Limb (tissue), 2 donors: ENCODE data around the gene EZH1.

Experiments used
- DNase-seq, 2 donors: peaks; one replicate each; pipeline ENCODE4 v3.0.0-alpha.2; 2016; ENCODE audit errors: extremely low spot score in 2 of 2

The EZH1 gene

DNA sequence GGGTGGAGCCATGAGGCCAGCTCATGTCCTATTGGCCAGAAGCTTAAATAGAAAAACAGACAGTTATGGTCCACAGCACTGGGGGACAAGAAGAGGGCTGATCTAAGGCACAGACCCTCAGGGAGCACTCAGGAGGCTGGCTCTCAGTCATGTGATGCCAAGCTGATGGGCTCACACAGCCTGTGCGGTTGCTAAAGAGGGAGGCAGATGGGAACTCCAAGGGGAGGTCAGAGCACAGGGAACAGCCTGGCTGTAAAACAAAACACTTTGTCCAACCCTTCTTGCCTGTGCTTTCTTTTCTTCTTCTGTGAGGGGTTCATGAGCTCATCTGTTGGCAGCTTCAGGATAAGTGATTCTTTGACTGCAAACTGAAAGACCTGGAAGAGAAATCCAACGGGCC lies 35.3 kb downstream of the EZH1 start:
- DNase-seq: no peak

DNA sequence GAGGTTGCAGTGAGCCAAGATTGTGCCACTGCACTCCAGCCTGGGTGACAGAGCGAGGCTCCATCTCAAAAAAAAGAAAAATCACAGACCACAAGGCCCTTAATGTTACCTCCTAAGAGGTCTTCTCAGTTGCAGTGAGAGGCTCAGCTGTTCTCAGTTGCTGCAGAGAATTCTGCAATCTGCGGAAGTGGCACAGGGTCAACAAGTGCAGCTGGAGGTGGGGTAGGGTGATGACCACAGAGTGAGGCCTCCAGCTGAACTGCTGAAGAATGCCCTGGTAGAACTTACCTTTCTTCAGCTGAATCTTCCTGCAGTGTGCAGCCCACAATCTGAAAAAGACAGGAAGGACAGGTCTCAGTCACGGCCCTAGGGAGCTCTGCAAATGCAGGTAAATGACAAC lies 36.3 kb downstream of the EZH1 start:
- no peak for DNase-seq

DNA sequence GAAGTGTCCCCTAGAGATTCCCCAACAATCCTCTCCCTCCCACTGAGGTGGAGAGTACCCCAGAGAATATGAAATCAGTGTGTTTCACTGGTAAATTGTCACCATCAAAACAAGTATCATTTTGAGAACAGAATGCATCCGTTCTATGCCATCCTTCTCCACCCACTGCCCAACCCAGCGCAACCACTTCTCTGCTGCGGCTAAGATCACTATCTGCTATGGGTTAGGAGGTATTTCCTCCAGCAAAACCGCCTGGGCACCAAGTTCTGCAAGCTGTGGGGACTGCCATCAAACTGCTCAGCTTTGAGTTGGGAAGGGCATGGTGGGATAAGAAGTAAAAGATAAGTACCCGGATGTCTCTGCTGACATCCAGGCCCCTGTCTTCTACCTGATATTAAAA lies 38.1 kb downstream of the EZH1 start:
- no peak for DNase-seq

DNA sequence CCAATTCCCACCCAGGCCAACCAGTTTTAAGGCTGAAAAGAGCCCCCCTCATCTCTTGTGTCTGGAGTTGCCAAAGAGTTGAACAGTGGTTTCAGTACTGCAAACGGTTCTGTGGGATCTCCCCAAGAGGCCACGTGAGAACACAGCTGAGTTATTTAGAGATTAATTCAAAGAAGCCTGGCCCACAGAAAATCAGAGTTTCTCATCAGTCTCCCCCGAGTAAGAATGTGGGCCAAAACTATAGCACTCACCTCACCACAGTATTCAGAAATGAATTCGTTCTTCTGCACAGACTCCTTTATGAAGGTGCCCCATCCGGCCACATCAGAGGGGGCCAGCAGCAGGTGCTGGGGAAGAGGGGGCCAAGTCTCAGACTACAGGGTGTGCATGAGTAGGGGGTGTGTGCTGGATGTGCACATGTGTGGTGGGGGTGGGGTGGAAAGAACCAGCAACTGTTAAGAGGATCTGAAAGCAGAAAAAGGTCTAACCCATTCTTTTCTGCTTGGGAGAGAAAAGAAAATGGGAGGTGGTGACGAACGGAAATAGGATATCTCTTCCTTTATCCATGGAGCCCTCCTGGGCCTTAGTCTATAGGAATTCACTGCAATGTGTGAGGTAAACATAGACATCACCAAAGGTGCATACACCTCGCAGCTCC lies 39.9 kb downstream of the EZH1 start:
- no peak for DNase-seq

DNA sequence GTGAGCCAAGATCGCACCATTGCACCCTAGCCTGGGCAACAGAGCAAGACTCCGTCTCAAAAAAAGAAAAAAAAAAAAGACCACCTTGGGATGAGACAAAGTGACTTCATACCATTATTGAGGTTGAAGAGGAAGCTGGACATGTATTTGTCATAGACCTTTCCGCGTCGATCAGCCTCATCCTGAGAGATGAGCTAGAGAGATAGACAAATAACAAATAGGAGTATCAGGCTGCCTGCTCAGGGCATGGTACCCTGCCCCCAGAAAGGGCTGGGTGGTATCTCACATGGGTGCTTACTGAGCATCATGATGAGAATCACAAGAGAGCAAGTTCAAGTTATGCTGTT lies 40.4 kb downstream of the EZH1 start:
- no peak for DNase-seq

DNA sequence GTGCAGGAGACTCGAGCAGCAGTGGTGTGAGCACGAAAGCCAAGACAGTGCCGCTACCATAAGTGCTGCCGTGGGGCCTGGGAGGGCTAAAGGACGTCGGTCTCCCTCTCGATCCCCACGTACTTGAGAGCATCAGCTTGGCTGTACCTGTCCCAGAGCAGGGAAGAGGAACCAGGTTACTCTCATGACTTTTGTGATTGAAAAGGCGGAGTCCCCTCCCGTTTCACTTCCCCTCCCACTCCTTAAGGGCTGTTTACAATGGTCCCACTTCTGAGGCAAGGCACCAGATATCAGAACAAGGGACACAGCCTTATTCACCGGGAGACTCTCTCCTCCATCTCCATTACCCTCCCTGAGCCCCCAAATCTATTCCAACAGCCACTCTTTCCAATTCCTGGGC lies 42.4 kb downstream of the EZH1 start:
- no peak for DNase-seq

DNA sequence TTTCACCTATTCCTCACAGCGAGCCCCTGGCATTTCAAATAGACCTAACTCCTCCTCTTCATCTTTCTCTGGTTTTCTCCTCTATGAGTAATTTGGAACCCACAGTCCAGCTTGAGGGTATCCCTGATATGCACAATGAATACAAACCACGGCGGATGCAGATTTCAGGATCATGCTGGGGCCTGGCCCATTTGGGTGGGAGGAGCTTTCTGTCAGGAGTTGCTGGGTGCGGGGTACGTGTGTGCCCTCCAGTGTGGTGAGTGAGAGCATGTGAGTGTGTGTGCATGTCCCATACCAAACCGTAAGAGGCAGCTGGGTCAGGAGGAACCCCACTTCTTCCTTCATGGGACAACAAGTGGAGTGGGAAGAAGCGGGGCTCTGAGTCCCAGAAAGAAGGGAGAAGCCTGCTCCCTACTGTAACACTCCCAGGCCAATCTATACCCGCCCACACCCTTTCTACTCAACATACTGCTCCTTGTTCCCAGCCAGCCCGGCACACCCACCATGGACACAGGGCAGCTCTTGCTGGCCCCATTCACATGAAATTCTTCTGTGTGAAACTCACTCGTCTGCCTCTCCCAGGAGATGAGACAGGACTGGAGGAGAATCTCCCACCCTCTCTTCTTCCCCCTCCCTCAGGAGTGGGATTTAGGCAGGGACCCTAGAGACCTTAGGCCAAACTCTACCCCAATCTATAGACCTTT lies 44.1 kb downstream of the EZH1 start:
- DNase-seq: no peak

DNA sequence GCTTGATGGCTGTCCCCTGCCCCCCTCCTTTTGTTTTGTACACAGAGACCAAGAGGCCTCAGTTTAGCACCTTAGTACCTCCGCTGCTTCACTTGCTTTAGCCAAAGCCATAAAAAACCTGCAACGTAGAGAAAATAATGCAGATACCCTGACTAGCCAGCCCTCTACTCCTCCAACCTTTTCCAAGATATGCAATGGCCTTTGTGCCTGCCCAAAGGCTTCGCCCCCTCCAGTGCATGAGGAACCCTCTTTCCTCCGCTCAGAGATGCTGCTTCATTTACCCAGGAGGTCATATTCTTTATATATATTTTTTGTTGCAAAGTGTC lies 45.5 kb downstream of the EZH1 start:
- DNase-seq: no peak

DNA sequence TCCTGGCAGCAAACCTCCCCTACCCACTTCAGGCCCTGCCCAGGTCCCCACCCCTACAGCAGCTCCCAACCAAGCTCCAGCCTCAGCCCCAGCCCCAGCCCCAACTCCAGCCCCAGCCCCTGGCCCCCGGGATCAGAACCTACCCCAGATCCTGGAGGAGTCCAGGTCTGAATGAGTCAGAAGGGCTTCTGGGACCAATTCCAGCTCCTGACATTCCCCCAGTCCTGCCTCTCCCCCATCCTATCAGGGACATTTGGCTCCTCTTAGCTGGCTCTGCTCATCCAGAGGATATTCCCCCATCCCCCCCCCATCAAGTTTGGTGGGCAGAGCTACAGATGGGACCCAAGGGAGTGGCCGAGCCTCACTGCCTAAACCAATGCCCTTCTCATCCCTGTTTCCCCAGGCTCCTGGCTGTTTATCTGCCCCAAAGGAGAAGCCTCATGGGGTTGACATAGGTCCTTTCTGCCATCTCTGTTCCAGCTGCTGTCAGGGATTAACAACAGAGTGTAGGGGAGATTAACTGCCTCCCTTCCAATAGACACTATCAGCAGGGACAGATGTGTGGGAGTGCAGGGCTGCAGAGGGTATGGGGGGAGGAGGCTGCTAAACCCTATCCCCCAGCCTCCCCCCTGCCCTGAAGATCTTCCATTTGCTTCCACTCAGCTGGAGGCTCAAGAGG lies 46.0 kb downstream of the EZH1 start:
- no peak for DNase-seq

DNA sequence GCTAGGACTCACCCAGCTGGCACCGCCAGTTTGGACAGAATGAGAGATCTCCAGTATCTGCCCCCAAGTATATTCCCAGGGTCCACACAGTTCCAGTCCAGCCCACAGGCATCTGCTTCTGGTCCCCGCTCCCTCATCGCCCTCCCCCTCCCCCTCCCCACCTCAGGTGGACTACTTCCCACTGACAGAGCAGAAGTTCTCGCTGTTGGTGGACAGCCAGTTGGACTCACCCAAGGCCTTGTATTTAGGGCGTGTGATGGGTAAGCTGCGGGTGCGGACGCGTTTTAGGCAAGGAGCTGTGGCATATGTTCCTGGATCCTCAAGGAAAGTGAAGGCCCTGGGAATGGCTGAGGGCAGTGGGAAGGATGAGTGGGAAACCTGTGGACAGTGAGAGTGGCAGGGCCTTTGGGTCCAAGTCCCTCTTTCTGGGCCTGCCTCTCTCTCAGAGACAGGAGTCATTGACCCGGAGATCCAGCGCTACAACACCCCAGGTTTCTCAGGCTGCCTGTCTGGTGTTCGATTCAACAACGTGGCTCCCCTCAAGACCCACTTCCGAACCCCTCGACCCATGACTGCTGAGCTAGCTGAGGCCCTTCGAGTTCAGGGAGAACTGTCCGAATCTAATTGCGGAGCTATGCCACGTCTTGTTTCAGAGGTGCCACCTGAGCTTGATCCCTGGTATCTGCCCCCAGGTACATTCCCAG lies 47.6 kb downstream of the EZH1 start:
- no peak for DNase-seq

DNA sequence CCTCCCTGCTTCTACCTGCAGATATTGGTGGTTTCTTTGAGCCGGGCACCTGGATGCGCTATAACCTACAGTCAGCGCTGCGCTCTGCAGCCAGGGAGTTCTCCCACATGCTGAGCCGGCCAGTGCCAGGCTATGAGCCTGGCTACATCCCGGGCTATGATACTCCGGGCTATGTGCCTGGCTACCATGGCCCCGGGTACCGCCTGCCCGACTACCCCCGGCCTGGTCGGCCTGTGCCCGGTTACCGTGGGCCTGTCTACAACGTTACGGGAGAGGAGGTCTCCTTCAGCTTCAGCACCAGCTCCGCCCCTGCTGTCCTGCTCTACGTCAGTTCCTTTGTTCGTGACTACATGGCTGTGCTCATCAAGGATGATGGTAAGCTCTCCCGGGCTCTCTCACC lies 49.3 kb downstream of the EZH1 start:
- DNase-seq: no peak

DNA sequence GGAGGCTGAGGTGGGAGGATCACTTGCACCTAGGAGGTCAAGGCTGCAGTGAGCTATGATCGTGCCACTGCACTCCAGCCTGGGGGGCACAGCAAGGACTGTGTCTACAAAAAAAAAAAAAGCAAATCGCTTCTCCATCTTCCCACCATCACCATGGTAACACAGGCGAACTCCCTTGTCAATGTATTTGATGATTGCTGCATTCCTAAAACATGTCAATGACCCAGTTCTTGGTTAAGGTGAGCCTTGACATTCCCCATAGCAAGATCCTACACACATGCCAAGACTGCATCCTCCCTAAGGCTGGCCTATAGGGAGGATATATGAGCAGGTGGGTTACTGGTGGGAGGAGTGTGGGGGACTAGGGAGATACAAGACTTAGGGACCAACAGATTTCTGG lies 50.3 kb downstream of the EZH1 start:
- no peak for DNase-seq

DNA sequence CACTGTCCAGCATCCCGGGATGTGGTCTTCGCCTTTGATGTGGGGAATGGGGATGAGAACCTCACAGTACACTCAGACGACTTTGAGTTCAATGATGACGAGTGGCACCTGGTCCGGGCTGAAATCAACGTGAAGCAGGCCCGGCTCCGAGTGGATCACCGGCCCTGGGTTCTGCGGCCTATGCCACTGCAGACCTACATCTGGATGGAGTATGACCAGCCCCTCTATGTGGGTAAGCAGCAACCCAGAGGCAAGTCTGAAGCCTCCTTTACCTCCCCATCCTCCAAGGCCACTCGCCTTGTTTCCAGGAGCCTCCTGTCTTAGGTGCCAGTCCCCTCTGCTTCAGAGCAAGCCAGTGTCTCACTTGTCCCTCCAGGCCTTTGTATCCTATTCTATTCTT lies 52.4 kb downstream of the EZH1 start:
- DNase-seq: no peak

DNA sequence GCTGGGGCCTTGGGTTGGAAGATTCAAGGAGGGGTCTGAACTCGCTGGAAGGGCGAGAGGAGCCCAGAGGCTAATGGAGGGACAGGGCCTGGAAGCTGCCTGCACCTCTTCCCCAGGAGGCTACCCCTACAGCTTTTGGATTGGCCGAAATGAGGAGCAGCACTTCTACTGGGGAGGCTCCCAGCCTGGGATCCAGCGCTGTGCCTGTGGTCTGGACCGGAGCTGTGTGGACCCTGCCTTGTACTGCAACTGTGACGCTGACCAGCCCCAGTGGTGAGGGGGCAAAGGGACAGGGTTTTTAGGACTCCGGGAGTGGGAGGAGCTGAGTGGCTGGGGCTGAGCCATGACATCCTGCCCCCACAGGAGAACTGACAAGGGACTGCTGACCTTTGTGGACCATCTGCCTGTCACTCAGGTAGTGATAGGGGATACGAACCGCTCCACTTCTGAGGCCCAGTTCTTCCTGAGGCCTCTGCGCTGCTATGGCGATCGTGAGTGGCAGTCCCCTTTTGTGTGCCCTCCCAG lies 53.8 kb downstream of the EZH1 start:
- DNase-seq: no peak

DNA sequence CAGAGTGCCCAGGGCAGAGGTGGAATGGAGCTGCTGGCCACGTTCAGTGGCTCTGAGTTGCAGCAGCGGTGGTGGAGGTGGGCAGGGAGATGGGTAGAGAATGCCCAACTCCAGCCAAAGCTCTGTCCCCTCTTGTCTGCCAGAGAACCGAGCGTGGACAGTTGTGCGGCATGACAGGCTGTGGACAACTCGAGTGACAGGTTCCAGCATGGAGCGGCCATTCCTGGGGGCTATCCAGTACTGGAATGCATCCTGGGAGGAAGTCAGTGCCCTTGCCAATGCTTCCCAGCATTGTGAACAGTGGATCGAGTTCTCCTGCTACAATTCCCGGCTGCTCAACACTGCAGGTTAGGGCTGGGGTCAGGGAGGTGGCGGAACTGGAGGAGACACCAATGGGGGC lies 54.2 kb downstream of the EZH1 start:
- DNase-seq: no peak

DNA sequence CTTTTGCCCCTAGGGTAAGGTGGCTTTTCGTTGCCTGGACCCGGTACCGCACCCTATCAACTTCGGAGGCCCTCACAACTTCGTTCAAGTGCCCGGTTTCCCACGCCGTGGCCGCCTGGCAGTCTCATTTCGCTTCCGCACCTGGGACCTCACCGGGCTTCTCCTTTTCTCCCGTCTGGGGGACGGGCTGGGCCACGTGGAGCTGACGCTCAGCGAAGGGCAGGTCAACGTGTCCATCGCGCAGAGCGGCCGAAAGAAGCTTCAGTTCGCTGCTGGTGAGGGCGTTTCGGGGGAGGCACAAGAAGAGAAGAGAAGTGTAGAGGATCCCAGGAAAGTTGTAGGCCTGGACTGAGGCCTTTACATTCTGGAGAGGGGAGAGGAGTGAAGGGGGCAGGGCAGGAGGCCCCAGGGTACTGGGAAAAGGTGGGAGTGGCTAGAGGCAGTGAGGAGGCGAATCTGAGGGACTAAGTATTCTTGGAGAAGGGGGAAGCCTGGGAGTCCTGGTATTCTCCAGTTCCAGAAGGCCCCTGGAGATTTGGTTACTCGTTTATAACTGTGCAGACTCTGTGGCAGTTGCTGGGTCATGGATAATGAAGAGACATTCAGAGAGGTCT lies 57.0 kb downstream of the EZH1 start:
- DNase-seq: no peak

DNA sequence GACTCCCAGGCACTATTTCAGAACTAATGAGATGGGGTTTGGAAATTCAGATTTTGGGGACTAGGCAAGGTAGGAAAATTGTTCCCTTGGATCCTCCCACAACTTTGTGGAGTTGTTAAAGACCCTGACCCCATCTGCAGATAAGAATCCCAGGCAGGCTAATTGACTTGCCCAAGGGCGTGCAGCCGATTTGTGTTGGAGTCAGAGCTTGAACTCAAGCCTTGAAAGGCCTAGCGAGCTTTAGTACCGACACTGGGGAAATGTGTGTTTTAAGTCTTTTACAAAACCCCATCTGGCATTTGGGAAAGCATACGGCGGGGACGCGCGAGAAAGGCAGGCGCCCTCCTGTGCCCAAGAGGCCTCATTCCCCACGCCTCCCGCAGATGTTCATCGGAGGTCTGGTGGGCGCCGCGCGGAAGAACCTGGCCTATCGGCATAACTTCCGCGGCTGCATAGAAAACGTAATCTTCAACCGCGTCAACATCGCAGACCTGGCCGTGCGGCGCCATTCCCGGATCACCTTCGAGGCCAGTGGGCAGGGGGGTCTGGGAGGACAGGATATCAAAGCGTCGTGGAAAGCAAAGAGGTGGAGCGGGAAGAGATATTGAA lies 58.2 kb downstream of the EZH1 start:
- no peak for DNase-seq

DNA sequence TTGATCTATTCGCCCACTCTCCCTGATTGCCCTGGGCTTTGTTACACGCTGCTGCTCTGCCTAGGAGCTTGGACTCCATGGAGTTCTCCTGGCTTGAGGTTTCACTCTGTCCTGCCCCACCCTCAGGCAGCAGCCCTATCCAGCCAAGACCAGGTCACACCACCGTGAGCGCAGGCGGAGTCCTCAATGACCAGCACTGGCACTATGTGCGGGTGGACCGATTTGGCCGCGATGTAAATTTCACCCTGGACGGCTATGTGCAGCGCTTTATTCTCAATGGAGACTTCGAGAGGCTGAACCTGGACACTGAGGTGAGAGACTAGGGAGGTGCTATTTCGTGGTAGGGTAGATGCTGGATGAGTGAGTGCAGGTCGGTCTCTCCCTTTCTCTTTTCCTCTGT lies 59.0 kb downstream of the EZH1 start:
- no peak for DNase-seq

DNA sequence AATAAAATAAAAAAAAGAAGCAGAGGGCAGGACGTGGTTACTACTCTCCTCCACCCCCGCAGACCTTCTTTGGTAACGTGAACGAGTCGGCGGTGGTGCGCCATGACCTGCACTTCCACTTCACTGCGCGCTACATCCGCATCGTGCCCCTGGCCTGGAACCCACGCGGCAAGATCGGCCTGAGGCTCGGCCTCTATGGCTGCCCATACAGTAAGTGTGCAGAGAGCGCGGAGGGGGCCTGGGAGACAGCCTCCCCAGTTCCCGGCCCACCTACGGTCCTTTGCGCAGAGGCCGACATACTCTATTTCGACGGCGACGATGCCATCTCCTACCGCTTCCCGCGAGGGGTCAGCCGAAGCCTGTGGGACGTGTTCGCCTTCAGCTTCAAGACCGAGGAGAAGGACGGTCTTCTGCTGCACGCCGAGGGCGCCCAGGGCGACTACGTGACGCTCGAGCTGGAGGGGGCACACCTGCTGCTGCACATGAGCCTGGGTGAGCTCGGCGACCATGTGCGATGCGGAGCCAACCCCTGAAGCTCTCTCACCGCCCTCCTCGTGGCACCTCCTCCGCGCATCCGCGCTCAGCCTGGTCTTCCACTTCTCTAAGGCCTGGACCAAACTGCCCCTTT lies 59.8 kb downstream of the EZH1 start:
- no peak for DNase-seq

DNA sequence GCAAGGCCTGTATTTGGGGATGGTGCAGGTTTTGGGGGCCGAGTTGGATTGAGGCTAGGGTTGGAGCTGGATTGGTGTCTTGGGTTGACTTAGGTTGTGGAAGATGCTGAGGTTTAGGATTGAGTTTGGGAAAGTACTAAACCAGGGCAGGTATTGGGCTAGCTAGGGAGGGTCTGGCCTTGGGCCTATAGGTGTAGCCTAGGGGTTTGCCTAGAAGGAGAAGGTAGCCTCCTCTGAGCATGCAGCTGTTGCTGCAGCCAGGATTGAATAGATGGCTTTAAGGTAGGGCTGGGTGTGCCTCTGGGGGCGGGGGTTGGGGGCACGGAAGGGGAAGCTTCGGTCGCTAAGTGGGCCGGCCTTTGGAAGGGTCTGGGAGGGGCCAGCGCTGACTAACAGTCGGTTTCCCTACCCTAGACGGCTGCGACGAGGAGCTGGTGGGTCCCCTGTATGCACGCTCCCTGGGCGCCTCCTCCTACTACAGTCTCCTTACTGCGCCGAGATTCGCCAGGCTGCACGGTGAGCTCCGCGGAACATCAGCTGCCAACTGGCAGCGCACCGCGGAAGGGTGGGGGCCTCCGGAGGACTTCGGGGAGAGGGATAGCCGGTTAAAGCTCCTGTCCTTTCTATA lies 61.3 kb downstream of the EZH1 start:
- peak in 1 of 2 donors; percentile 68 for DNase-seq
